Neural cell (in vitro differentiated cells): ENCODE results near the gene LMO2. TPM values are rescaled to one million over a fixed set of nuclear protein-coding genes. Genes with fewer than 3 reads are reported as not detected.

Source experiments
- H2AFZ ChIP-seq: fragments of 200-600, 300-800 bp; sonication (generic), shearing (Covaris generic); 2 replicates; pipeline ENCODE4 v1.6.0; 2014; ENCODE audit warnings: low read depth, mild to moderate bottlenecking, antibody characterized with exemption, low read length, moderate library complexity
- H3F3A ChIP-seq: fragments of 200-600 bp; shearing (Covaris generic); 2 replicates; pipeline ENCODE4 v1.6.1; 2016; ENCODE audit warnings: mild to moderate bottlenecking, moderate library complexity, mixed read lengths, antibody characterized with exemption, low read length; ENCODE audit not compliant: insufficient read depth, poor library complexity, severe bottlenecking
- H3K27ac ChIP-seq: fragments of 200-600, 300-800 bp; sonication (generic), shearing (Covaris generic); 2 replicates; pipeline ENCODE4 v1.5.1; 2014; ENCODE audit warnings: mild to moderate bottlenecking, low read length, moderate library complexity
- H3K27me3 ChIP-seq: fragments of 300-800, 200-600 bp; sonication (generic), shearing (Covaris generic); 2 replicates; pipeline ENCODE4 v1.6.0; 2014; ENCODE audit warnings: mild to moderate bottlenecking, low read depth, low read length, moderate library complexity; ENCODE audit not compliant: insufficient read depth
- H3K36me3 ChIP-seq: fragments of 300-800, 200-600 bp; sonication (generic), shearing (Covaris generic); 2 replicates; pipeline ENCODE4 v1.5.1; 2014; ENCODE audit warnings: mild to moderate bottlenecking, antibody characterized with exemption, low read length, moderate library complexity; ENCODE audit not compliant: insufficient read depth
- H3K4me2 ChIP-seq: fragments of 300-800, 200-600 bp; sonication (generic), shearing (Covaris generic); 2 replicates; pipeline ENCODE4 v1.6.0; 2014; ENCODE audit warnings: mild to moderate bottlenecking, low read length
- H3K4me3 ChIP-seq: fragments of 300-800, 200-600 bp; sonication (generic), shearing (Covaris generic); 2 replicates; pipeline ENCODE4 v1.5.1; 2014; ENCODE audit warnings: mild to moderate bottlenecking, low read length, moderate library complexity
- H3K79me2 ChIP-seq: fragments of 200-600 bp; shearing (Covaris generic); replicated peaks from 2 replicates; pipeline ENCODE4 v1.6.0; 2014; ENCODE audit warnings: mild to moderate bottlenecking, low read length, moderate library complexity; ENCODE audit not compliant: insufficient read depth
- H3K9ac ChIP-seq: fragments of 300-800, 200-600 bp; sonication (generic), shearing (Covaris generic); 2 replicates; pipeline ENCODE4 v1.6.1; 2016; ENCODE audit warnings: mild to moderate bottlenecking, low read length, mixed read lengths
- H3K9me2 ChIP-seq: fragments of 200-600 bp; shearing (Covaris generic); 2 replicates; pipeline ENCODE4 v1.6.1; 2016; ENCODE audit warnings: mild to moderate bottlenecking, low read length, mixed read lengths; ENCODE audit not compliant: insufficient read depth
- H3K9me3 ChIP-seq: fragments of 200-600, 300-800 bp; sonication (generic), shearing (Covaris generic); 2 replicates; pipeline ENCODE4 v1.6.1; 2016; ENCODE audit warnings: mild to moderate bottlenecking, mixed run types, low read length, moderate library complexity, mixed read lengths
- H4K20me1 ChIP-seq: fragments of 200-600 bp; shearing (Covaris generic); 2 replicates; pipeline ENCODE4 v1.6.1; 2016; ENCODE audit warnings: mild to moderate bottlenecking, mixed run types; ENCODE audit not compliant: insufficient read depth
- CTCF ChIP-seq: fragments of 450-650 bp; IDR thresholded peaks from 2 replicates; pipeline ENCODE4 v1.5.1; 2014; ENCODE audit warnings: antibody characterized with exemption, mild to moderate bottlenecking, moderate library complexity; ENCODE audit not compliant: poor library complexity, severe bottlenecking
- EP300 ChIP-seq: fragments of 450-650 bp; conservative IDR thresholded peaks from 2 replicates; pipeline ENCODE4 v1.6.1; 2014; ENCODE audit warnings: antibody characterized with exemption, mild to moderate bottlenecking, moderate library complexity; ENCODE audit not compliant: poor library complexity, severe bottlenecking
- EZH2 ChIP-seq: fragments of 200-600, 300-800 bp; shearing (Covaris generic), sonication (generic); IDR thresholded peaks from 2 replicates; pipeline ENCODE4 v1.6.1; 2014; ENCODE audit warnings: antibody characterized with exemption, low read length, borderline replicate concordance, mild to moderate bottlenecking; ENCODE audit not compliant: insufficient read depth, poor library complexity, severe bottlenecking
- MXI1 ChIP-seq: fragments of 450-650 bp; conservative IDR thresholded peaks from 2 replicates; pipeline ENCODE4 v1.6.1; 2014; ENCODE audit warnings: antibody characterized with exemption, mild to moderate bottlenecking; ENCODE audit not compliant: poor library complexity, severe bottlenecking
- POLR2AphosphoS5 ChIP-seq: IDR thresholded peaks from 2 replicates; pipeline ENCODE4 v1.6.1; 2012
- RAD21 ChIP-seq: fragments of 450-650 bp; conservative IDR thresholded peaks from 2 replicates; pipeline ENCODE4 v1.6.1; 2014; ENCODE audit warnings: antibody characterized with exemption, mild to moderate bottlenecking, moderate library complexity
- REST ChIP-seq: IDR thresholded peaks from 2 replicates; pipeline ENCODE4 v1.6.1; 2012; ENCODE audit warnings: borderline replicate concordance
- SMC3 ChIP-seq: fragments of 450-650 bp; conservative IDR thresholded peaks from 2 replicates; pipeline ENCODE4 v1.6.1; 2014; ENCODE audit warnings: antibody characterized with exemption, mild to moderate bottlenecking, moderate library complexity; ENCODE audit not compliant: poor library complexity
- TAF1 ChIP-seq: IDR thresholded peaks from 2 replicates; pipeline ENCODE4 v1.6.1; 2012; ENCODE audit warnings: low read depth
- polyA plus RNA-seq: library from polyadenylated mRNA; depleted of rRNA; stranded (reverse); fragments of >200 nt; gene quantifications from 2 replicates; pipeline ENCODE4 v1.2.3, GENCODE V29; 2014

LMO2 gene
- polyA plus RNA-seq, 1 donor from 2014 or later, result 33.2 TPM

- no peaks in the 10 kb centered on the region for H4K20me1 ChIP-seq
Measured at GRCh38 chr11:33915526-33915925, 23.6 kb upstream of the LMO2 start.

GRCh38 chr11:33913991-33914390 lies 22.1 kb upstream of the LMO2 start:
- Histone ChIP-seq H3K9me3 (no peaks in the 10 kb centered on the region), H2AFZ (no peak overlapping the region), H3K79me2 (no peaks in the 10 kb centered on the region), H3K9ac (no peak overlapping the region), H3K4me3 (no peak overlapping the region), H3K9me2 (no peaks in the 10 kb centered on the region), H3K36me3 (no peaks in the 10 kb centered on the region), H4K20me1 (no peaks in the 10 kb centered on the region), H3K4me2 (no peak overlapping the region), H3K27ac (no peak overlapping the region), H3K27me3 (no peaks in the 10 kb centered on the region), H3F3A (no peaks in the 10 kb centered on the region)
- TF ChIP-seq REST (no peak), EZH2 (no peak), SMC3 (no peak), CTCF (no peak), TAF1 (no peak), RAD21 (no peak), POLR2AphosphoS5 (no peak)

More at GRCh38 chr11:33915526-33915925, 23.6 kb upstream of the LMO2 start:
- Histone ChIP-seq H3K9ac (no peak overlapping the region), H2AFZ (no peak overlapping the region), H3K4me3 (no peak overlapping the region), H3K27me3 (no peaks in the 10 kb centered on the region), H3K36me3 (no peaks in the 10 kb centered on the region), H3K27ac (no peak overlapping the region), H3K9me2 (no peaks in the 10 kb centered on the region), H3K9me3 (no peaks in the 10 kb centered on the region), H3K4me2 (no peak overlapping the region), H3F3A (no peaks in the 10 kb centered on the region), H3K79me2 (no peaks in the 10 kb centered on the region)
- no peak for TF ChIP-seq EP300
- no peak for TF ChIP-seq REST
- TF ChIP-seq POLR2AphosphoS5, result no peak
- TF ChIP-seq TAF1, result no peak
- no peak for TF ChIP-seq RAD21
- no peak for TF ChIP-seq SMC3
- TF ChIP-seq MXI1, result no peak
- no peak for TF ChIP-seq CTCF
- TF ChIP-seq EZH2, result no peak
